A549 (cell line): Measurements from ENCODE around the gene OSBPL9. TPM values are rescaled to one million over a fixed set of nuclear protein-coding genes. Genes with fewer than 3 reads are reported as not detected.

Experiments
- ATAC-seq, 2 experiments: fragments of 200-7000 bp in 1 of 2; fragments of >200 bp in 1 of 2; cut with Nextera tagmentation in 1 of 2; cut with Tn5 transposase in 1 of 2; 3 replicates each; pipeline versions ENCODE4 v1.8.0 to v1.9.1; 2018 to 2020; ENCODE audit warnings: mild to moderate bottlenecking in 1 of 2, moderate library complexity in 1 of 2
- CTCF ChIA-PET: fragments of 300-600 bp; sonication (Branson Sonifier 250); formaldehyde crosslinking; extraction: SDS; loops from one replicate; lab custom pipeline; 2021; ENCODE audit warnings: antibody characterized with exemption, inconsistent platforms; lab: Yijun Ruan, JAX
- POLR2A ChIA-PET: fragments of 350-600 bp; formaldehyde crosslinking; extraction: SDS; loops from one replicate; lab custom pipeline; 2021; ENCODE audit warnings: antibody characterized with exemption, inconsistent platforms; lab: Yijun Ruan, JAX
- DNase-seq, 2 experiments: peaks; one replicate each; pipeline versions ENCODE4 v3.0.0 to v3.0.0-alpha.2; 2011 to 2016; ENCODE audit warnings: low read depth in 1 of 2, low spot score in 1 of 2
- FAIRE-seq: peaks from 2 replicates; lab custom pipeline; 2011; peaks lifted over from hg19 to GRCh38; lab: Jason Lieb, UNC
- H3K27ac ChIP-seq, 2 experiments: fragments of >200 bp; sonication (Bioruptor Twin); formaldehyde crosslinking; 3 replicates each; pipeline ENCODE4 v1.5.1; 2016 to 2017
- H3K4me1 ChIP-seq: fragments of >200 bp; sonication (Bioruptor Twin); formaldehyde crosslinking; 3 replicates; pipeline ENCODE4 v1.6.1; 2016
- H3K4me2 ChIP-seq: fragments of >200 bp; sonication (Bioruptor Twin); formaldehyde crosslinking; 3 replicates; pipeline ENCODE4 v1.6.1; 2016
- H3K4me3 ChIP-seq: fragments of >200 bp; sonication (Bioruptor Twin); formaldehyde crosslinking; 3 replicates; pipeline ENCODE4 v1.5.1; 2016
- H3K9me3 ChIP-seq: fragments of >200 bp; sonication (Bioruptor Twin); formaldehyde crosslinking; 3 replicates; pipeline ENCODE4 v1.6.1; 2016
- CBX2 ChIP-seq: fragments of 200-600 bp; sonication (generic); IDR thresholded peaks from 2 replicates; pipeline ENCODE4 v1.6.1; 2016; ENCODE audit warnings: low read depth, mild to moderate bottlenecking, borderline replicate concordance
- CBX8 ChIP-seq: fragments of 200-600 bp; sonication (generic); IDR thresholded peaks from 2 replicates; pipeline ENCODE4 v1.6.1; 2016
- CEBPB ChIP-seq, 2 experiments: fragments of >200 bp in 1 of 2; sonication (Bioruptor Twin) in 1 of 2; formaldehyde crosslinking in 1 of 2; IDR thresholded peaks; 2 replicates each; pipeline ENCODE4 v1.6.1; 2012 to 2016
- CHD4 ChIP-seq: fragments of 200-600 bp; sonication (generic); IDR thresholded peaks from 2 replicates; pipeline ENCODE4 v1.6.1; 2016; ENCODE audit warnings: antibody characterized with exemption, mild to moderate bottlenecking, borderline replicate concordance
- EHF ChIP-seq: fragments of 250-450 bp; sonication (Bioruptor Pico); IDR thresholded peaks from 2 replicates; pipeline ENCODE4 v1.5.0; 2020; ENCODE audit warnings: mild to moderate bottlenecking
- EHMT2 ChIP-seq: fragments of 200-600 bp; sonication (generic); IDR thresholded peaks from 2 replicates; pipeline ENCODE4 v1.6.1; 2016; ENCODE audit warnings: antibody characterized with exemption, low read depth, mild to moderate bottlenecking, moderate library complexity
- EP300 ChIP-seq, 2 experiments: fragments of >200 bp; sonication (Bioruptor Twin); formaldehyde crosslinking; IDR thresholded peaks; 2 replicates in 1 of 2; 3 replicates in 1 of 2; pipeline ENCODE4 v1.6.1; 2016 to 2017
- ESRRA ChIP-seq: fragments of 150-350 bp; IDR thresholded peaks from 2 replicates; pipeline ENCODE4 v1.6.1; 2014; ENCODE audit warnings: mild to moderate bottlenecking, low read length, borderline replicate concordance
- FOSB ChIP-seq: fragments of 250-450 bp; sonication (Bioruptor Pico); IDR thresholded peaks from 2 replicates; pipeline ENCODE4 v1.5.0; 2020; ENCODE audit warnings: mild to moderate bottlenecking, moderate library complexity
- FOXS1 ChIP-seq: fragments of 250-450 bp; sonication (Bioruptor Pico); IDR thresholded peaks from 2 replicates; pipeline ENCODE4 v1.5.0; 2020; ENCODE audit warnings: mild to moderate bottlenecking, moderate library complexity
- GATA3 ChIP-seq: IDR thresholded peaks from 2 replicates; pipeline ENCODE4 v1.6.1; 2012; ENCODE audit warnings: borderline replicate concordance
- HOXA7 ChIP-seq: fragments of 250-450 bp; sonication (Bioruptor Pico); IDR thresholded peaks from 2 replicates; pipeline ENCODE4 v1.5.0; 2020; ENCODE audit warnings: mild to moderate bottlenecking, moderate library complexity
- HOXB13 ChIP-seq: fragments of 250-450 bp; sonication (Bioruptor Pico); IDR thresholded peaks from 2 replicates; pipeline ENCODE4 v1.5.0; 2020; ENCODE audit warnings: low read depth, mild to moderate bottlenecking, moderate library complexity
- JUN ChIP-seq, 2 experiments: fragments of >200 bp; sonication (Bioruptor Twin); formaldehyde crosslinking; IDR thresholded peaks; 2 replicates in 1 of 2; 3 replicates in 1 of 2; pipeline ENCODE4 v1.6.1; 2016 to 2017
- KDM1A ChIP-seq: fragments of 200-600 bp; sonication (generic); IDR thresholded peaks from 2 replicates; pipeline ENCODE4 v1.6.1; 2016; ENCODE audit warnings: low read depth, mild to moderate bottlenecking
- KDM5A ChIP-seq: fragments of 200-600 bp; sonication (generic); IDR thresholded peaks from 2 replicates; pipeline ENCODE4 v1.6.1; 2016; ENCODE audit warnings: antibody characterized with exemption, mild to moderate bottlenecking
- MAFK ChIP-seq: fragments of 450-650 bp; IDR thresholded peaks from 2 replicates; pipeline ENCODE4 v1.6.1; 2014; ENCODE audit not compliant: partially characterized antibody
- MYC ChIP-seq: IDR thresholded peaks from 2 replicates; pipeline ENCODE4 v1.6.1; 2012; ENCODE audit warnings: mild to moderate bottlenecking, inconsistent platforms, low read length, improper control_type of control experiment, borderline replicate concordance
- RAD21 ChIP-seq, 2 experiments: fragments of >200 bp in 1 of 2; sonication (Bioruptor Twin) in 1 of 2; formaldehyde crosslinking in 1 of 2; IDR thresholded peaks in 1 of 2; conservative IDR thresholded peaks in 1 of 2; 2 replicates in 1 of 2; 3 replicates in 1 of 2; pipeline ENCODE4 v1.6.1; 2012 to 2018; ENCODE audit warnings: inconsistent platforms in 1 of 2
- RARB ChIP-seq: fragments of 250-450 bp; sonication (Bioruptor Pico); IDR thresholded peaks from 2 replicates; pipeline ENCODE4 v1.8.0; 2021; ENCODE audit warnings: mild to moderate bottlenecking, moderate library complexity
- RFX5 ChIP-seq: fragments of 450-650 bp; IDR thresholded peaks from 2 replicates; pipeline ENCODE4 v1.7.1; 2014; ENCODE audit warnings: antibody characterized with exemption, mild to moderate bottlenecking, moderate library complexity
- TFCP2L1 ChIP-seq: fragments of 250-450 bp; sonication (Bioruptor Pico); IDR thresholded peaks from 2 replicates; pipeline ENCODE4 v1.5.0; 2021; ENCODE audit warnings: mild to moderate bottlenecking
- TP53 ChIP-seq: fragments of 250-450 bp; sonication (Bioruptor Pico); IDR thresholded peaks from 2 replicates; pipeline ENCODE4 v1.5.0; 2021; ENCODE audit warnings: mild to moderate bottlenecking, moderate library complexity
- ZC3H11A ChIP-seq: fragments of 450-650 bp; IDR thresholded peaks from 2 replicates; pipeline ENCODE4 v1.6.1; 2014; ENCODE audit warnings: antibody characterized with exemption, mild to moderate bottlenecking
- ZFP36 ChIP-seq: fragments of 450-650 bp; IDR thresholded peaks from 2 replicates; pipeline ENCODE4 v1.6.1; 2014; ENCODE audit warnings: borderline replicate concordance; ENCODE audit not compliant: partially characterized antibody
- ZNF302 ChIP-seq: fragments of 250-450 bp; sonication (Bioruptor Pico); IDR thresholded peaks from 2 replicates; pipeline ENCODE4 v1.9.0; 2021; ENCODE audit warnings: inconsistent platforms, mild to moderate bottlenecking, moderate library complexity
- ZSCAN20 ChIP-seq: fragments of 250-450 bp; sonication (Bioruptor Pico); IDR thresholded peaks from 2 replicates; pipeline ENCODE4 v1.8.0; 2022; ENCODE audit warnings: mild to moderate bottlenecking, moderate library complexity
- WGBS: methylation state at CpG from one replicate; pipeline ENCODE4 v1.1.6; 2017; ENCODE audit errors: missing lambda C conversion rate; 5-methylcytosine and 5-hydroxymethylcytosine counted together
- polyA plus RNA-seq, 4 experiments: library from polyadenylated mRNA; depleted of rRNA in 3 of 4; stranded (reverse); fragments of >200 nt; fragmentation: RNase III in 1 of 4; extraction: RNeasy Plus Mini Kit Qiagen cat#74134 plus additional on column Dnase treatment in 1 of 4; gene quantifications; 2 replicates in 3 of 4; 3 replicates in 1 of 4; pipeline ENCODE4 v1.2.3, GENCODE V29; 2011 to 2017
- TF ChIP-seq, protein P1 (sequence below): fragments of >200 bp; sonication (Bioruptor Twin); formaldehyde crosslinking; IDR thresholded peaks from 3 replicates; pipeline ENCODE4 v1.5.1; 2016
- TF ChIP-seq, protein P2 (sequence below): IDR thresholded peaks from 2 replicates; pipeline ENCODE4 v1.6.1; 2012
- TF ChIP-seq, protein P3 (sequence below): fragments of 450-650 bp; IDR thresholded peaks from 2 replicates; pipeline ENCODE4 v1.6.1; 2014; ENCODE audit warnings: antibody characterized with exemption

Gene OSBPL9
- polyA plus RNA-seq, 2 of the 4 experiments (the other 2 are of a cell fraction) = 52.6 to 93.7 TPM

DNA sequence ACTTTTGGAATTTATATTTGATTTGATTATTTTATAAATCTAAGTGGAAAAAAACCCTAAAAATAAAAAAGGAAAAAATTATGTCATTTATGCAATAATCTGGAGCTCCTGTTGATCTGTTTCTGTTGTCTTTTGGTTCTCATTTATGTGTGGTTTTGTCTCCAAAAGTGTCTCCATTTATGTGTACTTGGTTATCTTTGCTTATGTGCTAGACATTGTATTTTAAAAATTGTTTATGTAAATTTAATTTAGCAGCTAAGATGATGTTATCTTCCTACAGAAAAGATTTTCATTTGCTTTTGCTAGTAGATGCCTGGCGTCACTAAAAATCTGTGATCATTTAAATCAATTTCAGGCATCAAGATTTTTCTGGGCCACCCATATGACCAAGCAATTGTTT, 95.7 kb downstream of the OSBPL9 start:
- Histone ChIP-seq H3K4me1 (no peaks in the 10 kb centered on the region), H3K27ac (no peak overlapping the region), H3K9me3 (no peaks in the 10 kb centered on the region), H3K4me2 (no peak overlapping the region), H3K4me3 (no peak overlapping the region)
- DNase-seq = no peak
- 97% methylated on average over 1 of the region's 1 CpG for WGBS
- POLR2A ChIA-PET = no interaction called here
- CTCF ChIA-PET = interaction anchor here (0.7 kb wide), 1 partner anchor 22 kb away, joined by 4 read pairs; no protein-coding TSS in a partner anchor
- TF ChIP-seq, protein P1, sequence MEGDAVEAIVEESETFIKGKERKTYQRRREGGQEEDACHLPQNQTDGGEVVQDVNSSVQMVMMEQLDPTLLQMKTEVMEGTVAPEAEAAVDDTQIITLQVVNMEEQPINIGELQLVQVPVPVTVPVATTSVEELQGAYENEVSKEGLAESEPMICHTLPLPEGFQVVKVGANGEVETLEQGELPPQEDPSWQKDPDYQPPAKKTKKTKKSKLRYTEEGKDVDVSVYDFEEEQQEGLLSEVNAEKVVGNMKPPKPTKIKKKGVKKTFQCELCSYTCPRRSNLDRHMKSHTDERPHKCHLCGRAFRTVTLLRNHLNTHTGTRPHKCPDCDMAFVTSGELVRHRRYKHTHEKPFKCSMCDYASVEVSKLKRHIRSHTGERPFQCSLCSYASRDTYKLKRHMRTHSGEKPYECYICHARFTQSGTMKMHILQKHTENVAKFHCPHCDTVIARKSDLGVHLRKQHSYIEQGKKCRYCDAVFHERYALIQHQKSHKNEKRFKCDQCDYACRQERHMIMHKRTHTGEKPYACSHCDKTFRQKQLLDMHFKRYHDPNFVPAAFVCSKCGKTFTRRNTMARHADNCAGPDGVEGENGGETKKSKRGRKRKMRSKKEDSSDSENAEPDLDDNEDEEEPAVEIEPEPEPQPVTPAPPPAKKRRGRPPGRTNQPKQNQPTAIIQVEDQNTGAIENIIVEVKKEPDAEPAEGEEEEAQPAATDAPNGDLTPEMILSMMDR = no peak
- TF ChIP-seq KDM5A = no peak
- ATAC-seq = no peak
- FAIRE-seq = no peak

DNA sequence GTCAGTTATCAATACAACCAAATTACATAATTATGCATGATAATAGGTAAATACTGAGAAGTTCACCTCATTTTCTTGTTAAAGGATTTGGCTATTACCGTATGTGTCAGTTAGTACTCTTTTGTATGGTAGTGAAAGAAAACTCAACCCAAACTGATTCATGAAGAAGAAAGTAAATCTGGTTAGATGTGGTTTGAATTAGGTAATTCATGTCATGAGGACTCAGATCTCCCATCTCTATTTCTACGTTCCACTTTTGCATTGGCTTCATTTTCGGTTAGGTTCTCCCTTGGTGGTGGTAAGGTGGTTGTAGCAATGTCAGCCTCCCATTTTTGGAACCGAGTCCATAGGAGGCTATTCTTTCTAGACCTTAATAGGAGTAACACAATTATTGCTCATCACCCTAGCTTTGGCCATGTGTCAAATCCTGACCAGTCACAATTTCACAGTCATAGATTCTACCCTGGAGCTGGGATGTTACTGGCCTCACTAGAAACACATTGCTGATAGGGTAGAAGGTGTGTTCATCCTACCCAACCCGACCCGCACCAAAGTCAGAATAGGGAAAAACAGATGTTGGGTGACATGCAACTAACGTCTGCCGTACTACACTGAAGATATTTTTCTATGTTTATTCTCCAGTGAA, 97.6 kb downstream of the OSBPL9 start:
- TF ChIP-seq MYC (no peak), FOSB (CRISPR knock-in tag) (no peak), KDM5A (no peak), CBX2 (no peak), RARB (no peak), HOXA7 (CRISPR knock-in tag) (no peak), EHF (CRISPR knock-in tag) (no peak), TFCP2L1 (CRISPR knock-in tag) (no peak), ZFP36 (no peak), FOXS1 (no peak), ZNF302 (CRISPR knock-in tag) (no peak), GATA3 (no peak), RAD21 (conservative IDR thresholded peaks at IDR 0.05 in 1 of 2, IDR thresholded peaks at IDR 0.05 in 1 of 2) (no peak), CEBPB (IDR thresholded peaks at IDR 0.05) (no peak)
- TF ChIP-seq, protein P2, sequence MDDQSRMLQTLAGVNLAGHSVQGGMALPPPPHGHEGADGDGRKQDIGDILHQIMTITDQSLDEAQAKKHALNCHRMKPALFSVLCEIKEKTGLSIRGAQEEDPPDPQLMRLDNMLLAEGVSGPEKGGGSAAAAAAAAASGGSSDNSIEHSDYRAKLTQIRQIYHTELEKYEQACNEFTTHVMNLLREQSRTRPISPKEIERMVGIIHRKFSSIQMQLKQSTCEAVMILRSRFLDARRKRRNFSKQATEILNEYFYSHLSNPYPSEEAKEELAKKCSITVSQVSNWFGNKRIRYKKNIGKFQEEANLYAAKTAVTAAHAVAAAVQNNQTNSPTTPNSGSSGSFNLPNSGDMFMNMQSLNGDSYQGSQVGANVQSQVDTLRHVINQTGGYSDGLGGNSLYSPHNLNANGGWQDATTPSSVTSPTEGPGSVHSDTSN = no peak
- TF ChIP-seq, protein P3, sequence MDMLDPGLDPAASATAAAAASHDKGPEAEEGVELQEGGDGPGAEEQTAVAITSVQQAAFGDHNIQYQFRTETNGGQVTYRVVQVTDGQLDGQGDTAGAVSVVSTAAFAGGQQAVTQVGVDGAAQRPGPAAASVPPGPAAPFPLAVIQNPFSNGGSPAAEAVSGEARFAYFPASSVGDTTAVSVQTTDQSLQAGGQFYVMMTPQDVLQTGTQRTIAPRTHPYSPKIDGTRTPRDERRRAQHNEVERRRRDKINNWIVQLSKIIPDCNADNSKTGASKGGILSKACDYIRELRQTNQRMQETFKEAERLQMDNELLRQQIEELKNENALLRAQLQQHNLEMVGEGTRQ = no peak
- TF ChIP-seq, all 56 proteins: peak for 0
- DNase-seq (no peak), ATAC-seq (no peak), FAIRE-seq (no peak)
- 90% methylated on average over 8 of the region's 8 CpGs for WGBS
- ChIA-PET CTCF (interaction anchor here (0.8 kb wide), 1 partner anchor 17 kb away, joined by 3 read pairs; no protein-coding TSS in a partner anchor), POLR2A (no interaction called here)
- H3K9me3 ChIP-seq = no peaks in the 10 kb centered on the region
- H3K4me3 ChIP-seq = no peak overlapping the region
- no peaks in the 10 kb centered on the region for H3K4me1 ChIP-seq
- H3K4me2 ChIP-seq = no peak overlapping the region
- H3K27ac ChIP-seq = no peak overlapping the region

DNA sequence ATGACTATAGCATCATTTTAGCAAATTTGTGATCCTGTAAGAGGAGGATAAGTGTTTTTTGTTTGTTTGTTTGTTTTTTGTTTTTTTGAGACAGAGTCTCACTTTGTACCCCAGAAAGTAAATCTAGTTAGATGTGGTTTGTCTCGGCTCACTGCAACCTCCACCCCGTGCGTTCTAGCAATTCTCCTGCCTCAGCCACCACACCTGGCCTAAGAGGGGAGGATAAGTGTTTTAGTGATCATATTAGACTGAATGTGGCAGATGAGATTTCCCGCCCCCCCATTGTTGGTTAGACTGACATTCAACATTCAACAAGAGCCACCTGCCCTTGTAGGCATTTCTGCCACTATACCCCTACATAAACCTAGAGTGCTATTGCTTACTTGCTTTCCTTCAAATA, 98.5 kb downstream of the OSBPL9 start:
- Histone ChIP-seq H3K4me2 (no peak overlapping the region), H3K9me3 (no peaks in the 10 kb centered on the region), H3K4me1 (no peaks in the 10 kb centered on the region), H3K27ac (no peak overlapping the region), H3K4me3 (no peak overlapping the region)
- ATAC-seq (no peak), FAIRE-seq (no peak), DNase-seq (no peak)
- ChIA-PET CTCF (interaction anchor here (0.8 to 1.7 kb wide), 2 partner anchors 13 to 16 kb away, joined by 3 to 4 read pairs; no protein-coding TSS in a partner anchor), POLR2A (no interaction called here)
- 97% methylated on average over 4 of the region's 4 CpGs for WGBS
- TF ChIP-seq GATA3 = no peak
- no peak for TF ChIP-seq ZSCAN20 (CRISPR knock-in tag)
- TF ChIP-seq EP300 (IDR thresholded peaks at IDR 0.05) = no peak
- no peak for TF ChIP-seq CBX2
- TF ChIP-seq RFX5 = no peak
- TF ChIP-seq HOXB13 (CRISPR knock-in tag) = no peak
- no peak for TF ChIP-seq CHD4
- no peak for TF ChIP-seq KDM1A
- TF ChIP-seq ESRRA = no peak
- no peak for TF ChIP-seq EHMT2
- no peak for TF ChIP-seq CBX8
- TF ChIP-seq ZC3H11A = no peak
- no peak for TF ChIP-seq RARB
- no peak for TF ChIP-seq MAFK
- TF ChIP-seq EHF (CRISPR knock-in tag) = no peak
- TF ChIP-seq TP53 (CRISPR knock-in tag) = no peak
- no peak for TF ChIP-seq JUN (IDR thresholded peaks at IDR 0.05)
